Right atrium auricular region (tissue), 2 donors: Measurements from ENCODE around the gene SMYD3. TPM values are rescaled to one million over a fixed set of nuclear protein-coding genes. Genes with fewer than 3 reads are reported as not detected.

Experiments
- DNase-seq: peaks from one replicate; pipeline ENCODE4 v3.0.0-alpha.2; 2019; ENCODE audit warnings: low spot score
- H3K27ac ChIP-seq, 2 donors: fragments of 200-600 bp; sonication (generic); 1 replicate in 1 of 2; 2 replicates in 1 of 2; pipeline ENCODE4 v1.5.1; 2016 to 2019
- H3K27me3 ChIP-seq, 2 donors: fragments of 200-600 bp; sonication (generic); one replicate each; pipeline versions ENCODE4 v1.5.1 to v1.6.0; 2017 to 2019
- H3K36me3 ChIP-seq: fragments of 200-600 bp; sonication (generic); one replicate; pipeline ENCODE4 v1.5.1; 2016
- H3K4me1 ChIP-seq, 2 donors: fragments of 200-600 bp; sonication (generic); one replicate each; pipeline versions ENCODE4 v1.5.1 to v1.6.0; 2017 to 2019
- H3K4me3 ChIP-seq, 2 donors: fragments of 200-600 bp; sonication (generic); 1 replicate in 1 of 2; 2 replicates in 1 of 2; pipeline ENCODE4 v1.5.1; 2017 to 2019; ENCODE audit warnings: mild to moderate bottlenecking in 1 of 2, moderate library complexity in 1 of 2
- H3K9me3 ChIP-seq, 2 donors: fragments of 200-600 bp; sonication (generic); one replicate each; pipeline ENCODE4 v1.5.1; 2019
- CTCF ChIP-seq, 2 donors: fragments of 200-600 bp; sonication (generic); IDR thresholded peaks; one replicate each; pipeline ENCODE4 v1.5.1; 2019; ENCODE audit warnings: antibody characterized with exemption in 2 of 2
- total RNA-seq, 2 donors: library from RNA; depleted of rRNA; stranded (reverse); fragments of >200 nt; gene quantifications; one replicate each; pipeline ENCODE4 v1.1.0, GENCODE V29; 2016

Gene SMYD3
- total RNA-seq, 2 donors from 2014 or later = 7.9 to 8.5 TPM

GRCh38 chr1:245800901-245801605 is 706.0 kb downstream of the SMYD3 start:
- DNase-seq = no peak
- no peak overlapping the region for H3K27ac ChIP-seq
- H3K4me1 ChIP-seq = no peaks in the 10 kb centered on the region
- no peaks in the 10 kb centered on the region for H3K27me3 ChIP-seq
- no peak for TF ChIP-seq CTCF (IDR thresholded peaks at IDR 0.05)
- no peaks in the 10 kb centered on the region for H3K9me3 ChIP-seq
- H3K36me3 ChIP-seq = no peaks in the 10 kb centered on the region
- H3K4me3 ChIP-seq = no peak overlapping the region

- no peak for TF ChIP-seq CTCF (IDR thresholded peaks at IDR 0.05)
- H3K4me3 ChIP-seq = no peak overlapping the region
- H3K27ac ChIP-seq = no peak overlapping the region
- no peaks in the 10 kb centered on the region for H3K9me3 ChIP-seq
- no peaks in the 10 kb centered on the region for H3K36me3 ChIP-seq
- no peak for DNase-seq
- H3K27me3 ChIP-seq = no peaks in the 10 kb centered on the region
- no peaks in the 10 kb centered on the region for H3K4me1 ChIP-seq
Measured at GRCh38 chr1:245798349-245798711, 708.7 kb downstream of the SMYD3 start.

- no peaks in the 10 kb centered on the region for H3K27me3 ChIP-seq
- H3K27ac ChIP-seq = no peak overlapping the region
- no peak for DNase-seq
- peak in 1 of 2 donors; percentile 27 for TF ChIP-seq CTCF (IDR thresholded peaks at IDR 0.05)
- no peaks in the 10 kb centered on the region for H3K9me3 ChIP-seq
- H3K36me3 ChIP-seq = no peaks in the 10 kb centered on the region
- H3K4me1 ChIP-seq = no peaks in the 10 kb centered on the region
- H3K4me3 ChIP-seq = no peak overlapping the region
Measured at GRCh38 chr1:245797592-245798348, 709.3 kb downstream of the SMYD3 start.

GRCh38 chr1:245791410-245792312 is 715.4 kb downstream of the SMYD3 start:
- Histone ChIP-seq H3K36me3 (no peaks in the 10 kb centered on the region), H3K27me3 (no peaks in the 10 kb centered on the region), H3K4me1 (peaks cover 0 to 11% of the 10 kb centered on the region in 2 donors), H3K27ac (peak overlapping the region in 1 of 2 donors; percentile 21), H3K4me3 (no peak overlapping the region), H3K9me3 (no peaks in the 10 kb centered on the region)
- DNase-seq = no peak
- TF ChIP-seq CTCF (IDR thresholded peaks at IDR 0.05) = no peak

GRCh38 chr1:245790441-245790840 is 716.6 kb downstream of the SMYD3 start:
- Histone ChIP-seq H3K27ac (no peak overlapping the region), H3K9me3 (no peaks in the 10 kb centered on the region), H3K27me3 (no peaks in the 10 kb centered on the region), H3K4me3 (no peak overlapping the region), H3K4me1 (peaks cover 0 to 11% of the 10 kb centered on the region in 2 donors), H3K36me3 (no peaks in the 10 kb centered on the region)
- no peak for TF ChIP-seq CTCF (IDR thresholded peaks at IDR 0.05)
- no peak for DNase-seq
